NAMALWA (cell line): ENCODE data around the gene PNMA8B.

Experiments
- DNase-seq: peaks from one replicate; pipeline ENCODE4 v3.0.0-alpha.2; 2015; ENCODE audit warnings: low spot score

PNMA8B gene

GRCh38 chr19:46456930-46457329, 38.7 kb downstream of the PNMA8B start:
- DNase-seq = no peak

GRCh38 chr19:46454244-46454643, 41.4 kb downstream of the PNMA8B start:
- no peak for DNase-seq

- no peak for DNase-seq
Observed at GRCh38 chr19:46453661-46454060, 42.0 kb downstream of the PNMA8B start.

- no peak for DNase-seq
Observed at GRCh38 chr19:46452186-46452585, 43.5 kb downstream of the PNMA8B start.

- DNase-seq = no peak
Observed at GRCh38 chr19:46451352-46451751, 44.3 kb downstream of the PNMA8B start.

- no peak for DNase-seq
Observed at GRCh38 chr19:46450737-46451136, 44.9 kb downstream of the PNMA8B start.

GRCh38 chr19:46449228-46449627, 46.4 kb downstream of the PNMA8B start:
- DNase-seq = no peak

GRCh38 chr19:46448601-46449000, 47.1 kb downstream of the PNMA8B start:
- no peak for DNase-seq

GRCh38 chr19:46447824-46448223, 47.8 kb downstream of the PNMA8B start:
- no peak for DNase-seq

GRCh38 chr19:46447006-46447405, 48.7 kb downstream of the PNMA8B start:
- DNase-seq = peak; percentile 24

GRCh38 chr19:46446021-46446420, 49.6 kb downstream of the PNMA8B start:
- DNase-seq = no peak

- no peak for DNase-seq
Observed at GRCh38 chr19:46442808-46443450, 52.7 kb downstream of the PNMA8B start.

GRCh38 chr19:46441866-46442265, 53.8 kb downstream of the PNMA8B start:
- no peak for DNase-seq
